IMR-90 (cell line): ENCODE results near the gene SDC3. TPM values are rescaled to one million over a fixed set of nuclear protein-coding genes. Genes with fewer than 3 reads are reported as not detected.

ENCODE experiments used
- ATAC-seq: fragments of 200-7000 bp; cut with Tn5 transposase; 2 replicates; pipeline ENCODE4 v1.9.1; 2020; ENCODE audit warnings: low read depth, mild to moderate bottlenecking, moderate library complexity
- BruUV-seq: library from RNA; stranded (reverse); fragments of 400-500 nt; replicated peaks from 2 replicates; lab custom pipeline; 2021; lab: Mats Ljungman, UMichigan
- CTCF ChIA-PET: fragments of 300-600 bp; formaldehyde crosslinking; extraction: SDS; loops from one replicate; lab custom pipeline; 2021; ENCODE audit warnings: antibody characterized with exemption; lab: Yijun Ruan, JAX
- POLR2A ChIA-PET: fragments of 300-600 bp; sonication (Branson Sonifier 250); formaldehyde crosslinking; loops from one replicate; lab custom pipeline; 2022; ENCODE audit warnings: antibody characterized with exemption; ENCODE audit not compliant: unreplicated experiment; lab: Charles Lee
- DNase-seq: peaks from one replicate; pipeline ENCODE4 v3.0.0; 2013
- H2AFZ ChIP-seq: replicated peaks from 2 replicates; pipeline ENCODE3; 2013; ENCODE audit warnings: low read length, mild to moderate bottlenecking; ENCODE audit not compliant: poor library complexity
- H2AK5ac ChIP-seq: 2 replicates; pipeline ENCODE4 v1.6.1; 2013; ENCODE audit warnings: low read depth, low read length, inconsistent platforms
- H2AK9ac ChIP-seq: replicated peaks from 2 replicates; pipeline ENCODE3; 2013; ENCODE audit warnings: mild to moderate bottlenecking, low read depth, low read length, moderate library complexity; ENCODE audit not compliant: poor library complexity
- H2BK120ac ChIP-seq: 2 replicates; pipeline ENCODE4 v1.6.1; 2013; ENCODE audit warnings: low read depth, low read length, inconsistent platforms
- H2BK15ac ChIP-seq: 3 replicates; pipeline ENCODE4 v1.6.1; 2013; ENCODE audit warnings: low read depth, low read length, inconsistent platforms
- H2BK20ac ChIP-seq: 2 replicates; pipeline ENCODE4 v1.6.1; 2013; ENCODE audit warnings: low read depth, mild to moderate bottlenecking, inconsistent platforms, low read length, moderate library complexity
- H2BK5ac ChIP-seq: 2 replicates; pipeline ENCODE4 v1.6.1; 2013; ENCODE audit warnings: mild to moderate bottlenecking, low read depth, low read length, inconsistent platforms; ENCODE audit not compliant: poor library complexity, severe bottlenecking
- H3K14ac ChIP-seq: replicated peaks from 2 replicates; pipeline ENCODE4 v1.6.1; 2013; ENCODE audit warnings: low read depth, low read length, inconsistent platforms
- H3K18ac ChIP-seq: 2 replicates; pipeline ENCODE4 v1.6.1; 2013; ENCODE audit warnings: low read depth, low read length, control low read depth
- H3K23ac ChIP-seq: 2 replicates; pipeline ENCODE4 v1.6.1; 2013; ENCODE audit warnings: low read depth, low read length, inconsistent platforms
- H3K27ac ChIP-seq: 2 replicates; pipeline ENCODE4 v1.5.1; 2013; ENCODE audit warnings: mild to moderate bottlenecking, control low read depth, low read length; ENCODE audit not compliant: insufficient read depth
- H3K27me3 ChIP-seq: 2 replicates; pipeline ENCODE4 v1.6.1; 2013; ENCODE audit warnings: low read length; ENCODE audit not compliant: control insufficient read depth, insufficient read depth
- H3K36me3 ChIP-seq: 2 replicates; pipeline ENCODE4 v1.6.1; 2013; ENCODE audit warnings: low read length, mixed read lengths; ENCODE audit not compliant: control insufficient read depth, insufficient read depth
- H3K4ac ChIP-seq: 2 replicates; pipeline ENCODE4 v1.6.1; 2013; ENCODE audit warnings: low read depth, low read length, inconsistent platforms
- H3K4me1 ChIP-seq: 2 replicates; pipeline ENCODE4 v1.6.1; 2013; ENCODE audit warnings: low read length, mixed read lengths; ENCODE audit not compliant: control insufficient read depth, insufficient read depth
- H3K4me2 ChIP-seq: 2 replicates; pipeline ENCODE4 v1.6.1; 2013; ENCODE audit warnings: low read depth, mild to moderate bottlenecking, control low read depth, low read length, moderate library complexity
- H3K4me3 ChIP-seq: 2 replicates; pipeline ENCODE4 v1.5.1; 2013; ENCODE audit warnings: low read depth, mild to moderate bottlenecking, control low read depth, low read length, moderate library complexity; ENCODE audit not compliant: insufficient read depth
- H3K56ac ChIP-seq: 2 replicates; pipeline ENCODE4 v1.6.1; 2013; ENCODE audit warnings: low read length, inconsistent platforms; ENCODE audit not compliant: insufficient read depth; ENCODE audit errors: extremely low read depth
- H3K79me1 ChIP-seq, 2 experiments: 2 replicates each; pipeline ENCODE4 v1.6.1; 2013; ENCODE audit warnings: low read length in 2 of 2, inconsistent platforms in 1 of 2, low read depth in 1 of 2
- H3K9ac ChIP-seq: 2 replicates; pipeline ENCODE4 v1.6.1; 2013; ENCODE audit warnings: low read depth, low read length, control low read depth
- H3K9me1 ChIP-seq: 2 replicates; pipeline ENCODE4 v1.6.1; 2013; ENCODE audit warnings: low read length, inconsistent platforms; ENCODE audit not compliant: insufficient read depth
- H3K9me3 ChIP-seq: 2 replicates; pipeline ENCODE4 v1.6.1; 2013; ENCODE audit warnings: low read length; ENCODE audit not compliant: control insufficient read depth, insufficient read depth
- H4K20me1 ChIP-seq: 2 replicates; pipeline ENCODE4 v1.6.1; 2013; ENCODE audit warnings: low read length, inconsistent platforms; ENCODE audit not compliant: insufficient read depth
- H4K5ac ChIP-seq: 2 replicates; pipeline ENCODE4 v1.6.1; 2013; ENCODE audit warnings: mild to moderate bottlenecking, low read depth, low read length, control low read depth
- H4K8ac ChIP-seq, 2 experiments: 2 replicates each; pipeline ENCODE4 v1.6.1; 2013; ENCODE audit warnings: low read depth in 2 of 2, low read length in 2 of 2, control low read depth in 1 of 2, inconsistent platforms in 1 of 2
- H4K91ac ChIP-seq: 2 replicates; pipeline ENCODE4 v1.6.1; 2013; ENCODE audit warnings: low read depth, low read length, inconsistent platforms; ENCODE audit not compliant: insufficient read depth
- MXI1 ChIP-seq: IDR thresholded peaks from 2 replicates; pipeline ENCODE4 v1.6.1; 2012; ENCODE audit warnings: low read depth, mild to moderate bottlenecking, low read length, moderate library complexity, borderline replicate concordance
- WGBS, 2 experiments: methylation state at CpG; one replicate each; pipeline versions ENCODE4 v1.1.5 to v1.1.7; 2013; ENCODE audit warnings: missing lambda C conversion rate in 2 of 2; ENCODE audit not compliant: insufficient read length in 1 of 2; ENCODE audit errors: extremely low coverage in 2 of 2; 5-methylcytosine and 5-hydroxymethylcytosine counted together
- dilution Hi-C: fragments of 300-500 bp; cut with HindIII; formaldehyde crosslinking; loops from one replicate; pipeline ENCODE4 v1.14.3; 2018; ENCODE audit warnings: low sequenced_read_pairs; ENCODE audit not compliant: unreplicated experiment
- in situ Hi-C: fragments of 300-500 bp; cut with MboI; formaldehyde crosslinking; loops from 3 replicates; pipeline ENCODE4 v1.14.3; 2019; ENCODE audit warnings: low sequenced_read_pairs, inconsistent platforms, mixed read lengths
- intact Hi-C: fragments of 100-400 bp; cut with micrococcal nuclease; formaldehyde crosslinking; loops from 2 replicates; pipeline ENCODE4 v1.10.0; 2022
- polyA plus RNA-seq, 3 experiments: library from polyadenylated mRNA; depleted of rRNA; stranded (reverse); fragments of >200 nt; gene quantifications; 2 replicates each; pipeline ENCODE4 v1.2.3, GENCODE V29; 2012; ENCODE audit warnings: low replicate concordance in 1 of 3
- total RNA-seq: library from RNA; depleted of rRNA; stranded (reverse); fragments of >200 nt; gene quantifications from 2 replicates; pipeline ENCODE4 v1.2.3, GENCODE V29; 2012

Gene SDC3
- total and polyA plus RNA-seq, 2 of the 4 experiments (the other 2 are of a cell fraction): 13.1 to 71.5 TPM

GRCh38 chr1:30953685-30954084 is 45.1 kb upstream of the SDC3 start:
- no peak overlapping the region for H4K8ac ChIP-seq
- DNase-seq (no peak), ATAC-seq (no peak)
- H3K56ac ChIP-seq: no peak overlapping the region
- no peak overlapping the region for H2BK20ac ChIP-seq
- no peak overlapping the region for H2BK5ac ChIP-seq
- H3K27ac ChIP-seq: no peak overlapping the region
- no peak overlapping the region for H2AK9ac ChIP-seq
- H3K79me1 ChIP-seq: peaks cover 50 to 65% of the 10 kb centered on the region in 2 experiments
- no peaks in the 10 kb centered on the region for H3K27me3 ChIP-seq
- H3K36me3 ChIP-seq: peaks cover 39% of the 10 kb centered on the region
- POLR2A ChIA-PET: no interaction called here
- no peak overlapping the region for H2BK120ac ChIP-seq
- no peak for TF ChIP-seq MXI1
- H3K9me1 ChIP-seq: peaks cover 13% of the 10 kb centered on the region
- intact Hi-C loops (loop anchor here (10.0 kb wide), 1 partner anchor 201 kb away; no protein-coding TSS in a partner anchor), dilution Hi-C loops (no loop called here), in situ Hi-C loops (no loop called here)
- H3K9ac ChIP-seq: no peak overlapping the region
- H3K23ac ChIP-seq: no peak overlapping the region
- 97% methylated on average over 7 of the region's 11 CpGs; no CpG with 5 or more reads in 1 of the 2 experiments for WGBS, 2 experiments
- no TSS peak for BruUV-seq
- no peak overlapping the region for H4K91ac ChIP-seq
- H3K18ac ChIP-seq: no peak overlapping the region
- H3K4me3 ChIP-seq: no peak overlapping the region
- no peak overlapping the region for H3K4me2 ChIP-seq
- H2AK5ac ChIP-seq: no peak overlapping the region
- no peak overlapping the region for H2BK15ac ChIP-seq
- no peak overlapping the region for H3K4ac ChIP-seq
- no peak overlapping the region for H3K14ac ChIP-seq
- H3K9me3 ChIP-seq: no peaks in the 10 kb centered on the region
- no peak overlapping the region for H2AFZ ChIP-seq
- CTCF ChIA-PET: no interaction called here
- H4K20me1 ChIP-seq: peaks cover 12% of the 10 kb centered on the region
- peaks cover 7% of the 10 kb centered on the region for H3K4me1 ChIP-seq
- H4K5ac ChIP-seq: no peak overlapping the region
